ENCODE measurements around the gene RET. TPM values are rescaled to one million over a fixed set of nuclear protein-coding genes. Genes with fewer than 3 reads are reported as not detected.

Gene RET
- total and polyA plus RNA-seq, 9 donors, result 0.12 to 1.6 (median 0.75) TPM

- Histone ChIP-seq H3K27ac (no peak overlapping the region), H3K4me3 (no peak overlapping the region), H3K9me3 (no peaks in the 10 kb centered on the region), H3K36me3 (no peaks in the 10 kb centered on the region), H3K27me3 (no peaks in the 10 kb centered on the region), H3K4me1 (ENCODE audit: insufficient read depth) (no peaks in the 10 kb centered on the region)
- TF ChIP-seq POLR2A (IDR thresholded peaks at IDR 0.05) (no peak), EP300 (IDR thresholded peaks at IDR 0.05) (no peak), CTCF (IDR thresholded peaks at IDR 0.05) (no peak)
- intact Hi-C loops (cut with DNase I), result no loop called here
- no peak for DNase-seq
- 60 to 79% (median 68%) methylated on average over 1 of the region's 1 CpG for WGBS, 3 donors
These were observed 44.3 kb upstream of the RET start for GRCh38 chr10:43032613-43033012.

- no peak for DNase-seq
- no peak overlapping the region for H3K4me3 ChIP-seq
- TF ChIP-seq CTCF (IDR thresholded peaks at IDR 0.05) (no peak), POLR2A (IDR thresholded peaks at IDR 0.05) (no peak), EP300 (IDR thresholded peaks at IDR 0.05) (no peak)
- H3K27ac ChIP-seq, result no peak overlapping the region
- WGBS, 3 donors, result 42 to 56% (median 45%) methylated on average over 4 of the region's 4 CpGs
- intact Hi-C loops (cut with DNase I), result no loop called here
- no peaks in the 10 kb centered on the region for H3K4me1 ChIP-seq (ENCODE audit: insufficient read depth)
- no peaks in the 10 kb centered on the region for H3K27me3 ChIP-seq
- H3K9me3 ChIP-seq, result no peaks in the 10 kb centered on the region
- H3K36me3 ChIP-seq, result no peaks in the 10 kb centered on the region
These were observed 41.1 kb upstream of the RET start for GRCh38 chr10:43035800-43036199.

GRCh38 chr10:43036481-43037428, 40.1 kb upstream of the RET start:
- Histone ChIP-seq H3K27ac (no peak overlapping the region), H3K27me3 (no peaks in the 10 kb centered on the region), H3K9me3 (no peaks in the 10 kb centered on the region), H3K4me3 (no peak overlapping the region), H3K4me1 (ENCODE audit: insufficient read depth) (no peaks in the 10 kb centered on the region), H3K36me3 (no peaks in the 10 kb centered on the region)
- intact Hi-C loops (cut with DNase I), result no loop called here
- TF ChIP-seq EP300 (IDR thresholded peaks at IDR 0.05) (no peak), POLR2A (IDR thresholded peaks at IDR 0.05) (no peak), CTCF (IDR thresholded peaks at IDR 0.05) (no peak)
- DNase-seq, result peak in 1 of 5 donors; percentile 10
- 77 to 84% (median 79%) methylated on average over 16 of the region's 16 CpGs for whole genome bisulfite sequencing, 3 donors

GRCh38 chr10:43037440-43037839, 39.4 kb upstream of the RET start:
- 73 to 80% (median 77%) methylated on average over 6 of the region's 6 CpGs for WGBS, 3 donors
- Histone ChIP-seq H3K36me3 (no peaks in the 10 kb centered on the region), H3K27ac (no peak overlapping the region), H3K4me3 (no peak overlapping the region), H3K4me1 (ENCODE audit: insufficient read depth) (no peaks in the 10 kb centered on the region), H3K27me3 (no peaks in the 10 kb centered on the region), H3K9me3 (no peaks in the 10 kb centered on the region)
- TF ChIP-seq EP300 (IDR thresholded peaks at IDR 0.05) (no peak), CTCF (IDR thresholded peaks at IDR 0.05) (no peak), POLR2A (IDR thresholded peaks at IDR 0.05) (no peak)
- intact Hi-C loops (cut with DNase I), result no loop called here
- DNase-seq, result peak in 1 of 5 donors; percentile 3

Data from ovary (tissue), 9 donors.